AG09319 (cell line): ENCODE results near the gene PSTPIP2.
A peak's percentile ranks its signal among the peaks of the same experiment; 100 is the strongest.
"Not testable (repeated sequence)": the region's sequence is repeated elsewhere in the genome, so short reads cannot be mapped to it uniquely, and the experiment has no call there.

ENCODE experiments used
- DNase-seq: peaks from one replicate; pipeline ENCODE4 v3.0.0-alpha.2; 2010; ENCODE audit warnings: low read depth; ENCODE audit errors: extremely low read depth
- TF ChIP-seq, protein P1 (sequence below): IDR thresholded peaks from 2 replicates; pipeline ENCODE4 v1.5.1; 2011; ENCODE audit warnings: low read depth, mild to moderate bottlenecking, inconsistent platforms, low read length, moderate library complexity

PSTPIP2 gene

DNA sequence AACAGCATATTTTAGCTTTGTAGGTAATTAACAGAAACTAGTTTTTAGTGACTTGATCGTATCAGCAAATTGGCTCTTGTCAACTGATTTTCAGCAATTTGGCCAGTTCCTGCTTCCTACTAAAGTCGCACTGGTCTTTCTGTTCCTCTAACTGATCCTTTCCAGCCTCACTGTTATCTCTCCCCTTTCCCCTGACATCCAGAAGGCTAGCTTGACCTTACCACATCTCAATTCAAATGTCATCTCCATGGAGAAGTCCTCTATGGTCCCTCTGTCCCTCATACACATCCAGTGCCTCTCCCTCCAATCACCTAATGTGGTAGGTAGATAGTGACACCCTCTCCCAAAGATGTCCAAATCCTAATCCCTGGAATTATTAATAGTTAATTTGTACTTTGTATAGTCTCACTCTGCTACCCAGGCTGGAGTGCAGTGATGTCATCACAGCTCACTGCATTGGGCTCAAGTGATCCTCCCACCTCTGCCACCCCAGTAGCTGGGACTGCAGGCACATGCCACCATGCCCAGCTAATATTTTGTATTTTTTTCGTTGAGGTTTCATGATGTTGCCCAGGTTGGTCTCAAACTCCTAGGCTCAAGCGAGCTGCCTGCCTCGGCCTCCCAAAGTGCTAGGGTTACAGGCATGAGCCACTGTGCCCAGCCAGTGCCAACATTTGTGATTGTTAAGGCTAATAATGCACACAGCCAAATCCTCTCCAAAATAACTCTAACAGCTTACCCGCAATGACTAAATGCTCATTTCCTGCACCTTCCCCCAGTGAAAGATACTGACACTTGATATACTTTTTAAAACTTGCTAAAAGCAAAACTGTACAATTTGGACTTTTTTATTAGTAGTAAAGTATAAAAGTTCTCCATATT is 16.9 kb downstream of the PSTPIP2 start:
- no peak for DNase-seq
- TF ChIP-seq, protein P1, sequence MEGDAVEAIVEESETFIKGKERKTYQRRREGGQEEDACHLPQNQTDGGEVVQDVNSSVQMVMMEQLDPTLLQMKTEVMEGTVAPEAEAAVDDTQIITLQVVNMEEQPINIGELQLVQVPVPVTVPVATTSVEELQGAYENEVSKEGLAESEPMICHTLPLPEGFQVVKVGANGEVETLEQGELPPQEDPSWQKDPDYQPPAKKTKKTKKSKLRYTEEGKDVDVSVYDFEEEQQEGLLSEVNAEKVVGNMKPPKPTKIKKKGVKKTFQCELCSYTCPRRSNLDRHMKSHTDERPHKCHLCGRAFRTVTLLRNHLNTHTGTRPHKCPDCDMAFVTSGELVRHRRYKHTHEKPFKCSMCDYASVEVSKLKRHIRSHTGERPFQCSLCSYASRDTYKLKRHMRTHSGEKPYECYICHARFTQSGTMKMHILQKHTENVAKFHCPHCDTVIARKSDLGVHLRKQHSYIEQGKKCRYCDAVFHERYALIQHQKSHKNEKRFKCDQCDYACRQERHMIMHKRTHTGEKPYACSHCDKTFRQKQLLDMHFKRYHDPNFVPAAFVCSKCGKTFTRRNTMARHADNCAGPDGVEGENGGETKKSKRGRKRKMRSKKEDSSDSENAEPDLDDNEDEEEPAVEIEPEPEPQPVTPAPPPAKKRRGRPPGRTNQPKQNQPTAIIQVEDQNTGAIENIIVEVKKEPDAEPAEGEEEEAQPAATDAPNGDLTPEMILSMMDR, result no peak

DNA sequence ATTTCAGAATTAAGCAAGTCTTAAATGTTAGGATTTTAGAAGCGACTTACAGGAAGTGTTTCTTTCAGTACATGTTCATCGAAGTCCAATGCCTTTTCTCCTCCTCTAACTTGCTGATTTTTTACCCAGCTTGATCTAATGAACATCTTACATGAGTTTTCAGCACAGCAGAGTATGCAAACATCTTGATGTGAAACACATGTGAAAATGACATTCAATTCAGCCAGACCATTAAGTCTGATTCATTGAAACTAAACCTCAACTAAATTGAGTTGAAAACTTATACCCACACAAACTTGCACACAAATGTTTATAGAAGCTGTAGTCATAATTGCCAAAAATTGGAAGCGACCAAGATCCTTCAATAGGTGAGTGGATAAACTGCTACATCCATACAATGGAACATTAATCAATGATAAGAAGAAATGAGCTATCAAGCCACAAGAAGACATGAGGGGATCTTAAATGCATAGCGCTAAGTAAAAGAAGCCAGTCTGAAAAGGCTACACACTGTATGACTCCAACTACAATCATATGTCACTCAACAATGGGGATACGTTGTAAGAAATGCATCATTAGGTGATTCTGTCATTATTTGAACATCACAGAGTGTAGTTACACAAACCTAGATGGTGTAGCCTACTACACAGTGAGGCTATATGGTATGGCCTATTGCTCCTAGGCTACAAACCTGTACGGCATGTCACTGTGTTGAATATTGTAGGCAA is 18.5 kb downstream of the PSTPIP2 start:
- DNase-seq, result peak; percentile 75

DNA sequence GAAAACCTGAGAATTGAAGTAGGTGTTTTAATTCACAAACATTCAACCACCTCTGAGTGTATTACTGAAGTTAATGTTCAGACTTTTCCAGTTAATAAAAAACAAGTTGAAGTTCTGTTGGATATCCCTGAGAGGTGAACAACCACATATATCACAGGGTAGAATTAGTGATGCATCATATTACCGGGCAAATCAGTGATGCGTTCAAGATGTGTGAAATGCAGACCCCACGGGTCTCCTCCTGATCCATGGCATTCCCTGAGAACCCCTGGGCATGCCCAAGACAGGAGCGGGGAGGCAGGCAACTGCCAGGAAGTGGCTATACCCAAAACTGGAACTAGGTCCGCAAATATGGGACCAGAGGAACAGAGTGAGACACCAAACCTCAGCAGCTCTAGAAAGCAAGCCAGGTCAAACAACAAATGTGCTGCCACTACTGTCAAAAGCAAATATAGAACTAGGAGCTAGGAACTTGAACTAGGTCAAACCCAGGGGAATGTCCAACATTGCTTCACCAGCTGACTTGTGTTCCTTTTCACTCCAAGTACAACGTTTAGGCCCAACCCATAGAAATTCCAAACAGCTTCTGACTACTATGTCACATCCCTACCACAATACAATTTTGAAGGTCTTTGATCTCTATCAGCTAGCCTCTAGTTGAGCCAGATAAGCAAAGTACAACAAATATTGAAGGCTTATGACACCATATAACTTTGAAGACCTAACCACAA is 20.2 kb downstream of the PSTPIP2 start:
- TF ChIP-seq, protein P1, result no peak

More for the DNA sequence above, 18.5 kb downstream of the PSTPIP2 start:
- TF ChIP-seq, protein P1, result no peak

DNA sequence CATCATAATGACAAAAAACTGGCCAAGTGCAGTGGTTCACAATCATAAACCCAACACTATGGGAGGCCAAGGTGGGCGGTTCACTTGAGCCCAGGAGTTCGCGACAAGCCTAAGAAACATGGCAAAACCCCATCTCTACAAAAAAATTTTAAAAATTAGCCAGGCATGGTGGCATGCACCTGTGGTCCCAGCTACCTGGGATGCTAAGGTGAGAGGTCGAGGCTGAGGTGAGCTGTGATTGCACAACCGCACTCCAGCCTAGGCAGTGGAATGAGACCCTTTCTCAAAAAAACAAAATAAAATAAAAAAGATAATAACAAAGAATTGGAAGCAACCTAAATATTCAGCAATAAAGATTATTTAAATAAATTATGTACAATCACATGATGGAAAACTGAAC is 21.8 kb downstream of the PSTPIP2 start:
- TF ChIP-seq, protein P1, result no peak
- DNase-seq, result no peak

More for the DNA sequence above, 20.2 kb downstream of the PSTPIP2 start:
- DNase-seq, result no peak

DNA sequence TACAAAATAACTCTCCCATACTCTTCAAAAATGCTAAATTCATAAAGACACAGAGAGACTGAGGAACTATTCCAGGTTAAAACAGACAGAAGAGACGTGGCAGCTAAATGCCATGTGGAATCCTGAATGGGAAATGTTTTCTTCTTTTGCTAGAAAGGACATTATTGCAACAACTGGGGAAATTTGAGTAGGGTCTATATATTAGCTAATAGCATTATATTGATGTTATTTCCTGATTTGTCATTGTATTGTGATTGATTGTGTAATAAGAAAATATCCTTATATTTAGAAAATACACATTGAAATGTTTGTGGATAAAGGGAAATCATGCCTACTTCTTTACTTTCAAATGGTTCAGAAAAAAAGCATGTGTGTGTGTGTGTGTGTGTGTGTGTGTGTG is 23.4 kb downstream of the PSTPIP2 start:
- TF ChIP-seq, protein P1, result no peak
- no peak for DNase-seq

DNA sequence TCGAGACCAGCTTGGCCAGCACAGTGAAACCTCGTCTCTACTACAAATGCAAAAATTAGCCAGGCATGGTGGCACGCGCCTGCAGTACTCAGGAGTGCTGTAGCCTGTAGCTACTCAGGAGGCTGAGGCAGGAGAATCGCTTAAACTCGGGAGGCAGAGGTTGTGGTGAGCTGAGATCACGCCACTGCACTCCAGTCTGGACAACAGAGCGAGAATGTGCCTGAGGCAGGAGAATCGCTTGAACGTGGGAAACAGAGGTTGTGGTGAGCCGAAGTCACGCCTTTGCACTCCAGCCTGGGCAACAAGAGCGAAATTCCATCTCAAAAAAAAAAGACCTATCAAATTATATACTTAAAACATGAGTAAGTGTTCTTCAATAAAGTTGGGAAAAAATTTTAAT is 24.7 kb downstream of the PSTPIP2 start:
- not testable (repeated sequence) for DNase-seq

DNA sequence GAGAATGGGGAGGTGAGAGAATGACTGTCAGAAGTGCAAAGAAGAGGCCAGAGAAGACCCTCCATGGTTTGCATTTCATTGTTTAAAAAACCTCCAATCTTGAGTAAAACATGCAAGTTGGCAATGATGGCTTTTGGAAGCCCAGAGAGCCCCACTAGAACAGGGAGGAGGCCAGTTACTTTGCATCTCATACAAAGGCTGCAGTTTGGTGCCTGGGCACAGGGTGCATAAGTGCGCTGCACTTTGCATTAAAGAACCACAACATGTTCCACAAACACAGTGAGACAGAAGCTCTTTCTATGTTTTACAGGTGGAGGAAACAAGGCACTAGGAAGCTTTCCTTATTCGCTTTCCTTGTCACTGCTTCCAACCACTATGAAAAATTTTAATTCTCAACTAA is 25.4 kb downstream of the PSTPIP2 start:
- DNase-seq, result no peak
- TF ChIP-seq, protein P1, result no peak
